Epithelial cell of proximal tubule (primary cell): ENCODE measurements around the gene MRS2. TPM values are rescaled to one million over a fixed set of nuclear protein-coding genes. Genes with fewer than 3 reads are reported as not detected.
"Not testable (repeated sequence)": the region's sequence is repeated elsewhere in the genome, so short reads cannot be mapped to it uniquely, and the experiment has no call there.

Source experiments
- DNase-seq: peaks from one replicate; pipeline ENCODE4 v3.0.0-alpha.2; 2011; ENCODE audit warnings: low read depth
- H3K4me3 ChIP-seq: 2 replicates; pipeline ENCODE4 v1.5.1; 2011; ENCODE audit warnings: low read depth, mild to moderate bottlenecking, low read length
- total RNA-seq: library from RNA; depleted of rRNA; stranded (reverse); fragments of >200 nt; gene quantifications from 2 replicates; pipeline ENCODE4 v1.2.3, GENCODE V29; 2015
- TF ChIP-seq, protein P1 (sequence below): conservative IDR thresholded peaks from 2 replicates; pipeline ENCODE4 v1.5.1; 2012; ENCODE audit warnings: low read depth, mild to moderate bottlenecking, low read length

Gene MRS2
- total RNA-seq, 1 donor from 2014 or later, result 38.3 TPM

DNA sequence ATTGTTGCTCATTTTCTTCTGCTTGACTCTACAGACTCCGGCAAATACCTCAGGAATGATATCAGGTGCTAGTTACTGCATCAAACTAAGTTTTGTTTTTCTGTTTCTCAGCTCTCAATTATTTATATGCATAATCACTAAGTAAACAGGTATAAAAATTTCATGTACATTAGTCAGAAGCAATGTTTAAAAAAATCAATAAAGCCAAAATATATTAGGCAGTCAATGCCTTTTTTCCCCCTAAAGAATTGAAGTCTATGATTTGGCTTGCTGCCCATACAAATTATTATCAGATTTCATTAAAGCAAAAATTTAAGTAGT, 20.6 kb upstream of the MRS2 start:
- H3K4me3 ChIP-seq, result peak overlapping the region; percentile 49
- TF ChIP-seq, protein P1, sequence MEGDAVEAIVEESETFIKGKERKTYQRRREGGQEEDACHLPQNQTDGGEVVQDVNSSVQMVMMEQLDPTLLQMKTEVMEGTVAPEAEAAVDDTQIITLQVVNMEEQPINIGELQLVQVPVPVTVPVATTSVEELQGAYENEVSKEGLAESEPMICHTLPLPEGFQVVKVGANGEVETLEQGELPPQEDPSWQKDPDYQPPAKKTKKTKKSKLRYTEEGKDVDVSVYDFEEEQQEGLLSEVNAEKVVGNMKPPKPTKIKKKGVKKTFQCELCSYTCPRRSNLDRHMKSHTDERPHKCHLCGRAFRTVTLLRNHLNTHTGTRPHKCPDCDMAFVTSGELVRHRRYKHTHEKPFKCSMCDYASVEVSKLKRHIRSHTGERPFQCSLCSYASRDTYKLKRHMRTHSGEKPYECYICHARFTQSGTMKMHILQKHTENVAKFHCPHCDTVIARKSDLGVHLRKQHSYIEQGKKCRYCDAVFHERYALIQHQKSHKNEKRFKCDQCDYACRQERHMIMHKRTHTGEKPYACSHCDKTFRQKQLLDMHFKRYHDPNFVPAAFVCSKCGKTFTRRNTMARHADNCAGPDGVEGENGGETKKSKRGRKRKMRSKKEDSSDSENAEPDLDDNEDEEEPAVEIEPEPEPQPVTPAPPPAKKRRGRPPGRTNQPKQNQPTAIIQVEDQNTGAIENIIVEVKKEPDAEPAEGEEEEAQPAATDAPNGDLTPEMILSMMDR, result no peak
- no peak for DNase-seq

DNA sequence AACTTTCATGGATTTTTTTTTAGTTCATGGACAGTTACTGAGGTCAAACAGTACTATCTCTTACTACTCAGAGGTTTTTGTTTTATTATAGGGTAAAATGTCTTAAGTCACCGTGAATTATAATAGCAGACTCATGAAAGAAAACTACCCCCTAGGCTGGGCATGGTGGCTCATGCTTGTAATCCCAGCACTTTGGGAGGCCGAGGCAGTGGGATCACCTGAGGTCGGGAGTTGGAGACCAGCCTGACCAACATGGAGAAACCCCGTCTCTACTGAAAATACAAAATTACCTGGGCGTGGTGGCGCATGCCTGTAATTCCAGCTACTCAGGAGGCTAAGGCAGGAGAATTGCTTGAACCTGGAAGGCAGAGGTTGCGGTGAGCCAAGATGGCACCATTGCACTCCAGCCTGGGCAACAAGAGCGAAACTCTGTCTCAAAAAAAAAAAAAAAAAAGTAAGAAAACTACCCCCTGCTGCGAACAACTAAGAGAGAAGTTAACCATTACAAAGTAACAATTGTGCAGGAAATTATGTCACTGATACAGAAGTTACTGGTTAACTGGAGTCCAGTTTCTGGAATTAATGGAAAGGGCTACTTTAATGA, 19.7 kb upstream of the MRS2 start:
- H3K4me3 ChIP-seq, result peak overlapping the region; percentile 49
- DNase-seq, result peak; percentile 72

DNA sequence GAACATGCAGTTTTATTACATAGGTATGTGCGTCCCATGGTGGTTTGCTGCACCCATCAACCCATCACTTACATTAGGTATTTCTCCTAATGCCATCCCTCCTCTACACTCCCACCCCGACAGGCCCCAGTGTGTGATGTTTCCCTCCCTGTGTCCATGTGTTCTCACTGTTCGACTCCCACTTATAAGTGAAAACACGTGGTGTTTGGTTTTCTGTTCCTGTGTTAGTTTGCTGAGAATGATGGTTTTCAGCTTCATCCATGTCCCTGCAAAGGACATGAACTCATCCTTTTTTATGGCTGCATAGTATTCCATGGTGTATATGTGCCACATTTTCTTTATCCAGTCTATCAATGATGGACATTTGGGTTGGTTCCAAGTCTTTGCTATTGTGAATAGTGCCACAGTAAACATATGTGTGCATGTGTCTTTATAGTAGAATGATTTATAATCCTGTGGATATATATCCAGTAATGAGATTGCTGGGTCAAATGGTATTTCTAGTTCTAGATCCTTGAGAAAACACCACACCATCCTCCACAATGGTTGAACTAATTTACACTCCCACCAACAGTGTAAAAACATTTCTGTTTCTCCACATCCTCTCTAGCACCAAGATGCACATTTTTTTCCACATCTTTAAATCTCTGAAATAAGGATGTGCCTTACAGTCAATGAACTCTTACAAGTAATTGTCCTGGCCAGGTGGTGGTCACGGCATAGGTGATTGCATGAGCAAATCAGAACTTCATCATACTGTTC, 18.2 kb upstream of the MRS2 start:
- not testable (repeated sequence) for H3K4me3 ChIP-seq, DNase-seq

DNA sequence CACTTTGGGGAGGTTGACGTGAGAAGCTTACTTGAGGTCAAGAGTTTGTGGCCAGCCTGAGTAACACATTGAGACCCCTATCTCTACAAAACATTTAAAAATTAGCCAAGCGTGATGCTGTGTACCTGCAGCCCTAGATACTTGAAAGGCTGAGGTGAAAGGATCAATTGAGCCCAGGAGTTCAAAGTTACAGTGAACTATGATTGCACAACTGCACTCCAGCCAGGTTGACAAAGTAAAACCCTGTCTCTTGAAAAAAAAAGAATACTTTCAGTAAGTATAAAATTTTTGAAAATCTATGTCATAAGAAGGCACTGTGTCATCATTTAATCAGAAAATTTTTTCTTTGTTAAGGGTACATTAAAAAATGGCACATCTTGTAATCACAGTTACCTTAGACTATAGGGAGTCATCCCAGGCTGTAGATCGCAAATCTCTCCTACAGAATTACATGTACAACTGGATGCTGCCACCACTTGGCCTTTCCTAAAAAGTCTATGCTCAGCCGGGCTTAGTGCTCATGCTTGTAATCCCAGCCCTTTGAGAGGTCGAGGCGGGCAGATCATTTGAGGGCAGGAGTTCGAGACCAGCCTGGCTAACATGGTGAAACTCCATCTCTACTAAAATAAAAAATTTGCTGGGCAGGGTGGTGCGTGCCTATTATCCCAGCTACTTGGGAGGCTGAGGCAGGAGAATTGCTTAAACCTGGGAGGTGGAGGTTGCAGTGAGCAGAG, 17.0 kb upstream of the MRS2 start:
- no peak overlapping the region for H3K4me3 ChIP-seq
- DNase-seq, result no peak
- TF ChIP-seq, protein P1, result peak; percentile 26

DNA sequence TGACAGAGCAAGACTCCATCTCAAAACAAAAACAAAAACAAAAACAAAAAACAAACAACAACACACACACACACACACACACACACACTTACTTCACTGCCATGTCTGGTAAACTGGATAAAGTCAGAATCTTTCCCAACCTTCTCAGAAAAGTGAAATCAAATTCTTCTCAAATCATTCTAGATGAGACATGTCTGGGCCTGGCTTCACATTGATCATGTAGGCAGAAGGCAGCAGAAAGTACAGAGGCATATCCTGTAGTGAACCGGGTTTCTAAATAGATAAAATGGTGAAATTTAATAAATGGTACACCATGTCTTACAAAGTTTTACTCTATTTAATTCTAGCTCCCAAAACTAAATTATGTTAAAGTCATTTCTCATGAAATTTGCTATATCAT, 14.9 kb upstream of the MRS2 start:
- H3K4me3 ChIP-seq, result no peak overlapping the region
- no peak for DNase-seq
- TF ChIP-seq, protein P1, result no peak

DNA sequence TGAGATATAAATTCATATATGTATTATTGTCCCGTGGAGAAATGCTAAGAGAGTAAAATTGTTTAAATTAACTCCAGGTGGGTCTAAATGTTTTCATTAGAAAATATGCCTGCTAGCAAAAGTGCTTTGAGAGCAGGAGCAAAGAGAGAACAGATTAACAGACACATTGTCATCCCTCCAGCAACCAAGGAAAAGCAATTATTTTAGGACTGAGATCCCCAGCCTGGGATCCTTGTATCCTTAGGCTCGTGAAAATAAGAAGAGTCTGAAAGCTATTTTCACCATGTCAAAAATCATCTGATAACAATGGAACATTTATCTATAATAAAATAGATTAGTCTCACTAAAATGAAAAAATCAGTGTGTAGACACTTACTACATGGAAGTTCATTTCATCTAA, 11.5 kb upstream of the MRS2 start:
- H3K4me3 ChIP-seq, result no peak overlapping the region
- no peak for DNase-seq
- TF ChIP-seq, protein P1, result no peak

DNA sequence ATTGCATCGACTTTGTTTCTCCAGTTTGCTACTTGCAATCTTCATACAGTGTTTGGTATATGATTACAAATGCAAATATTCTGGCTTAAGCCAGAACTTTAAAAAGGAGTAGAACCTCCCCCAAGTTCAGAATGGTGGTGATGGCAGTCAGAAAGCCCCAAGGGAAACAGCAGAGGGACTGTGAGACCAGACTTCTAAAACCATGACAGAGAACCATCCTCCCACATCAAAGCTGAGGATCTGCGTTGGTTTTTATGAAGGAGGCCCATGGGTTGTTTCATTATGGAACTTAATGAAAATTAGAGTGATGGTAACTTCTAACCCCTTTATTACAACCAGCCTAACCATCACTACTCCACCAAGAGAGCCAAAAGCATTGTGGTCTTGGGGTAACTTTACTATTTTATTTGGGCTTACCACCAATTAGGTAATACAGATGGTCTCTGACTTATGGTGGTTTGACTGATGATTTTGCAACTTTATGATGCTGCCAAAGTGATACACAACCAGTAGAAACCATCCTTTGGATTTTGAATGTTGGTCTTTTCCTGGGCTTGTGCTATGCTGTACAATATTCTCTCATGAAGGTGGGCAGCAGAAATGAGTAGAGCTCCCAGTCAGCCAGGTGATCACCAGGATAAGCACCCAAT, 10.9 kb upstream of the MRS2 start:
- H3K4me3 ChIP-seq, result no peak overlapping the region
- DNase-seq, result no peak
- TF ChIP-seq, protein P1, result no peak
